K562 (cell line): ENCODE data around the gene PRKAR2B. TPM values are rescaled to one million over a fixed set of nuclear protein-coding genes. Genes with fewer than 3 reads are reported as not detected.

Experiments
- CAMTA2 ChIP-seq: fragments of 250-450 bp; sonication (Bioruptor Pico); conservative IDR thresholded peaks from 2 replicates; pipeline ENCODE4 v1.5.1; 2022
- CHAMP1 ChIP-seq: fragments of 450-650 bp; IDR thresholded peaks from 2 replicates; pipeline ENCODE4 v1.6.1; 2016; ENCODE audit warnings: mild to moderate bottlenecking
- CREM ChIP-seq: IDR thresholded peaks from 2 replicates; pipeline ENCODE4 v1.6.1; 2014; ENCODE audit warnings: antibody characterized with exemption, low read depth
- CTBP1 ChIP-seq: fragments of 450-650 bp; IDR thresholded peaks from 2 replicates; pipeline ENCODE4 v1.6.1; 2016; ENCODE audit warnings: borderline replicate concordance
- HMG20B ChIP-seq: fragments of 250-450 bp; sonication (Bioruptor Pico); IDR thresholded peaks from 2 replicates; pipeline ENCODE4 v1.5.0; 2021; ENCODE audit warnings: mild to moderate bottlenecking
- JUN ChIP-seq, 2 experiments: sonication (generic) in 1 of 2; formaldehyde crosslinking in 1 of 2; IDR thresholded peaks; 2 replicates each; pipeline versions ENCODE4 v1.6.1 to v1.8.0; 2012 to 2022; ENCODE audit warnings: borderline replicate concordance in 2 of 2, mild to moderate bottlenecking in 2 of 2, improper control_type of control experiment in 1 of 2, low read depth in 1 of 2, low read length in 1 of 2, missing genetic modification reagents in 1 of 2
- POLR2AphosphoS2 ChIP-seq: IDR thresholded peaks from 2 replicates; pipeline ENCODE4 v1.6.1; 2012; ENCODE audit warnings: low read length, improper control_type of control experiment
- RFX7 ChIP-seq: fragments of 250-450 bp; sonication (Bioruptor Pico); IDR thresholded peaks from 2 replicates; pipeline ENCODE4 v1.5.1; 2021; ENCODE audit warnings: mild to moderate bottlenecking
- TCF7L2 ChIP-seq: fragments of 150-350 bp; IDR thresholded peaks from 2 replicates; pipeline ENCODE4 v1.6.1; 2016; ENCODE audit warnings: low read depth, mild to moderate bottlenecking, low read length, moderate library complexity
- TRIM25 ChIP-seq: fragments of 450-650 bp; IDR thresholded peaks from 2 replicates; pipeline ENCODE4 v1.7.0; 2016; ENCODE audit warnings: borderline replicate concordance
- ZKSCAN3 ChIP-seq: fragments of 250-450 bp; sonication (Bioruptor Pico); IDR thresholded peaks from 2 replicates; pipeline ENCODE4 v1.4.0; 2020
- ZNF184 ChIP-seq: sonication (generic); formaldehyde crosslinking; IDR thresholded peaks from 2 replicates; pipeline ENCODE4 v1.5.0; 2020; ENCODE audit warnings: missing genetic modification reagents
- ZNF274 ChIP-seq: IDR thresholded peaks from 2 replicates; pipeline ENCODE4 v1.6.1; 2011; ENCODE audit warnings: low read depth, mild to moderate bottlenecking, low read length, moderate library complexity, borderline replicate concordance
- ZNF644 ChIP-seq: fragments of 200-800 bp; sonication (Bioruptor generic); IDR thresholded peaks from 2 replicates; pipeline ENCODE4 v1.6.1; 2016; ENCODE audit warnings: low read depth, missing genetic modification characterization, missing compliant biosample characterization
- ZNF79 ChIP-seq: fragments of 250-450 bp; sonication (Bioruptor Pico); IDR thresholded peaks from 2 replicates; pipeline ENCODE4 v1.4.0; 2020; ENCODE audit warnings: low read depth, mild to moderate bottlenecking, moderate library complexity
- polyA plus RNA-seq, 8 experiments: library from polyadenylated mRNA; depleted of rRNA in 4 of 8; stranded (reverse) in 5 of 8; unstranded in 3 of 8; fragments of >200 nt; fragmentation: Nextera tagmentation in 2 of 8; fragmentation: Illumina TruSeq in 1 of 8; extraction: Ambion mirVana in 2 of 8; extraction: Trizol in 1 of 8; gene quantifications; 2 replicates each; pipeline versions ENCODE4 v1.2.1 to v1.2.3, GENCODE V29; 2011 to 2014; ENCODE audit warnings: inconsistent platforms in 1 of 8, missing spikeins in 1 of 8
- total RNA-seq, 7 experiments: library from RNA; depleted of rRNA in 6 of 7; stranded (reverse); fragments of >200 nt in 6 of 7; fragmentation: Illumina TruSeq in 2 of 7; extraction: Trizol in 2 of 7; gene quantifications; 2 replicates each; pipeline versions ENCODE4 v1.2.1 to v1.2.3, GENCODE V29; 2011 to 2021; ENCODE audit warnings: low replicate concordance in 1 of 7

Gene PRKAR2B
- total and polyA plus RNA-seq, 9 of the 15 experiments (the other 6 are each of a cell fraction or from before 2014, with no cell fraction given), result 59.0 to 173 (median 129) TPM

DNA sequence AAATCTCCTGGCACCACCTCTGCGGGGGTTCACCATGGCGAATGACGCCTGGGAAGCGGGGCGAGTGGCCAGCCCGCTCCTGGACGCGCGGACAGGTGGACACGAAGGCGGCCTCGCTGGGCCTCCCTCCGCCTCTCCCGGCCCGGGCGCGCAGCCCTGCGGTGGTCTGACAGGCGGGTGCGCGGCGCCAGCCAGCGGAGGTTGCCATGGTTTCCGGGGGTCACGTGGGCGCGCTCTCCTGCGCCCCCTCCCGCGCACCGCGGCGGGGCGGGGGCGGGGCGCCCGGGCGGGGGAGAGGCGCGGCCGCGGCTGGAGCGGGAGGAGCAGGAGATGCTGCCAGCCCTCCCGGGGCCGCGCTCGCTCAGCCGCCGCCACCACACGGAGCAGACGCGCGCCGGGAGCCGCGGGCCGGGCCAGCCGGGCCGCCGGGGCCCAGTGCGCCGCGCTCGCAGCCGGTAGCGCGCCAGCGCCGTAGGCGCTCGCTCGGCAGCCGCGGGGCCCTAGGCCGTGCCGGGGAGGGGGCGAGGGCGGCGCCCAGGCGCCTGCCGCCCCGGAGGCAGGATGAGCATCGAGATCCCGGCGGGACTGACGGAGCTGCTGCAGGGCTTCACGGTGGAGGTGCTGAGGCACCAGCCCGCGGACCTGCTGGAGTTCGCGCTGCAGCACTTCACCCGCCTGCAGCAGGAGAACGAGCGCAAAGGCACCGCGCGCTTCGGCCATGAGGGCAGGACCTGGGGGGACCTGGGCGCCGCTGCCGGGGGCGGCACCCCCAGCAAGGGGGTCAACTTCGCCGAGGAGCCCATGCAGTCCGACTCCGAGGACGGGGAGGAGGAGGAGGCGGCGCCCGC is at the start of gene PRKAR2B (continued):
- no peak for TF ChIP-seq CHAMP1
- TF ChIP-seq TCF7L2, result no peak
- TF ChIP-seq JUN (IDR thresholded peaks at IDR 0.05; ENCODE audit: borderline replicate concordance, low read depth, low read length), result peak; percentile 57; the same call in 1 of the 2 replicates
- TF ChIP-seq JUN (CRISPR knock-in tag; IDR thresholded peaks at IDR 0.05; ENCODE audit: borderline replicate concordance), result no peak
- no peak for TF ChIP-seq POLR2AphosphoS2
- no peak for TF ChIP-seq ZKSCAN3
- no peak for TF ChIP-seq TRIM25
- no peak for TF ChIP-seq HMG20B
- no peak for TF ChIP-seq RFX7 (CRISPR knock-in tag)
- 0 out of 2 replicates have a peak, but pooled peaks have one; percentile 33 for TF ChIP-seq ZNF79 (CRISPR knock-in tag)
- TF ChIP-seq CTBP1, result peak; percentile 97
- TF ChIP-seq ZNF644 (tag), result peak; percentile 57; the same call in 1 of the 2 replicates
- TF ChIP-seq CAMTA2 (CRISPR knock-in tag), result no peak
- no peak for TF ChIP-seq ZNF274
- TF ChIP-seq CREM, result peak; percentile 56; the same call in 1 of the 2 replicates
- no peak for TF ChIP-seq ZNF184
